OCI-LY3 (cell line): ENCODE measurements around the gene GEN1.
A peak's percentile ranks its signal among the peaks of the same experiment; 100 is the strongest.

ENCODE experiments used
- CTCF ChIP-seq: fragments of 200-600, 300-600 bp; sonication (generic); IDR thresholded peaks from 2 replicates; pipeline ENCODE4 v1.5.1; 2014; ENCODE audit warnings: antibody characterized with exemption, low read length, low read depth
- EZH2phosphoT487 ChIP-seq: fragments of 200-600 bp; shearing (Covaris generic); IDR thresholded peaks from 2 replicates; pipeline ENCODE4 v1.6.1; 2018; ENCODE audit warnings: antibody characterized with exemption, mixed run types, low read depth

GRCh38 chr2:17804358-17804757 is 50.4 kb downstream of the GEN1 start:
- TF ChIP-seq CTCF (no peak; the same call in 1 of the 2 replicates), EZH2phosphoT487 (0 out of 2 replicates have a peak, but pooled peaks have one; percentile 64)
